Stimulated activated CD8-positive, alpha-beta memory T cell treated with anti-CD3 and anti-CD28 coated beads, Interleukin-15, amount 100 ng/mL, for 24 hours (primary cell): Measurements from ENCODE around the gene ADPRHL1.
"Not testable (repeated sequence)": the region's sequence is repeated elsewhere in the genome, so short reads cannot be mapped to it uniquely, and the experiment has no call there.

Experiments
- DNase-seq: peaks from one replicate; pipeline ENCODE4 v3.0.0-alpha.2; 2020; ENCODE audit warnings: low read depth

The ADPRHL1 gene

DNA sequence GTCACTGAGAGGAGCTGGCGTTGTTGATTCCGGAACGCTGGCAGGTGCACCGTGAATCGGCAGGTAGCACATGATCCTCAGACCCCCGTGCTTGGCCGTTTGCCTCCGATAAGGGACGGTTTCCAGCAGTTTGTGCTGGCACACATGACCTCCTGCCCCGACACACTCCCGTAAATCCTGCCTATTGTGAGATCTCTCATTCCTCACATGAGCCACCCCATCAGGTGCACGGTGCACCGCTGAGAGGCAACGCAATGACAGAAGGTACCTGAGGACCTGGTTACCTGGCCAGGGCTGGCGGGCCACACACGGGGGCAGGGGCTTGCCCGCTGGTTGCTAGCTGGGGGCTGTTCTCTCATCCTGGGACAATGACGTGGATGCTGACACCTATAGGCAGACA lies 2.1 kb upstream of the ADPRHL1 start:
- no peak for DNase-seq

DNA sequence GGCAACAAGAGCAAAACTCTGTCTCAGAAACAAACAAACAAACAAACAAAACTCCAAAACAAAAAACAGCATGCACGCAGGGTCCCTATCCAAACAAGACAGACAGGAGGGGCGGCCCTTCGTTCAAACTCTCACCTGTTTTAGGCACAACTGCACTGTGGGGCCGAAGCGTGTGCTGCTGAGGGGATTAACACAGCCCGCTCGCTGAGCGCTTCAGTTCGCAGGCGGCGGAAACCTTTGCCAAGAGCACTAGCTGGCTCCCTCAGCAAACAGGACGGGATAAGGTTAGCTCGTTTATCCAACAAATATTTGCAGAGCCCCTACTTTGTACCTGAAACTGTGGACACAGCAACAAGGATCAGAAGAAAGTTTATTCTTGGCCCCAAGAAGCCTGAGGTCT lies 1.6 kb upstream of the ADPRHL1 start:
- DNase-seq: no peak

- DNase-seq: no peak
These were observed 822 bp downstream of the ADPRHL1 start for GRCh38 chr13:113452466-113452865.

DNA sequence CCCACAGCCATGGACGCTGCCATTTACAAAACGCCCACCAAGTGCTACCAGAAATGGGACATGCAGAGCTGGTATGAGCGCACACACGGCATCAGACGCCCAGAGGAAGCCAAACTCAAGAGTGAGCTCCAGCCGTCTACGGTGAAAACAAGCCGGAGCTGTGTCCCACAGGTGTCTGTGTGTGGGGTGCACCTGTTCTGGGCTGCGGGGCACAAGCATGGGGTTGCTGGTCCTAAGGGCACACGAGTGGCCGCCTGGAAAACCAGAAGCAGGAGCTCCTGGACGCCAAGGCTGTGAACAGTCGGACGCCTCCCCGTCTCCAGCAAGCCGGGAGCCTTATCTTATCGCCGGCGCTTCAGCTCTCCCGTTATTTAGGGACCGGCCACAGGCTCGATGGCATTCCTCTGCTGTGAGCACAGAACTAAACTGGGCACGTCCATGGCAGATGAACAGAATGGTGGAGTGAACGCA lies 1.3 kb downstream of the ADPRHL1 start:
- DNase-seq: no peak

DNA sequence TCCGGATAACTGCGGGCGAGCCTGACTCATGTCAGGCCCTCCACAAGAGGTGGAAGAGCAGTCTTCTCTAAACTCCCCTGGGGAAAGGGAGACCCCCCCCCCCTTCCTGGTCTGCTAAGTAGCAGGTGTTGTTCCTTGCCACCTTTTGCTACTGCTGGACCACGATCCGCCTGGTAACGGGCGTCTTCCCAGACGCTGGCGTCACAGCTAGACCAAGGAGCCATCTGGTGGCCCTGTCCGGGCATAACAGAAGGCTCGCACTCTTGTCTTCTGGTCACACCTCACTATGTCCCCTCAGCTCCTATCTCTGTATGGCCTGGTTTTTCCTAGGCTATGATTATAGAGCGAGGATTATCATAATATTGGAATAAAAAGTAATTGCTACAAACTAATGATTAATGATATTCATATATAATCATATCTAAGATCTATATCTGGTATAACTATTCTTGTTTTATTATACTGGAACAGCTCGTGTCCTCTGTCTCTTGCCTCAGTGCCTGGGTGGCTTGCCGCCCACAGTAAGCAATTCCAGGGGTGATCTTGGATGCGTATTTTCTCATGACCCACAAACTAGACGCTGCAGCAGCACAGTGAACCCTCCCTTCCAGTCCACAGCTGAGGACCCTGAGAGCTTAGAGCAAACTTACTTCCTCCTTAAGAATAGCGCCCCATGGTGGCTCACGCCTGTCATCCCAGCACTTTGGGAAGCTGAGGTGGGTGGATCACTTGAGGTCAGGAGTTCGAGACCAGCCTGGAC lies 2.2 kb downstream of the ADPRHL1 start:
- not testable (repeated sequence) for DNase-seq

GRCh38 chr13:113450348-113450744 lies 2.9 kb downstream of the ADPRHL1 start:
- not testable (repeated sequence) for DNase-seq

DNA sequence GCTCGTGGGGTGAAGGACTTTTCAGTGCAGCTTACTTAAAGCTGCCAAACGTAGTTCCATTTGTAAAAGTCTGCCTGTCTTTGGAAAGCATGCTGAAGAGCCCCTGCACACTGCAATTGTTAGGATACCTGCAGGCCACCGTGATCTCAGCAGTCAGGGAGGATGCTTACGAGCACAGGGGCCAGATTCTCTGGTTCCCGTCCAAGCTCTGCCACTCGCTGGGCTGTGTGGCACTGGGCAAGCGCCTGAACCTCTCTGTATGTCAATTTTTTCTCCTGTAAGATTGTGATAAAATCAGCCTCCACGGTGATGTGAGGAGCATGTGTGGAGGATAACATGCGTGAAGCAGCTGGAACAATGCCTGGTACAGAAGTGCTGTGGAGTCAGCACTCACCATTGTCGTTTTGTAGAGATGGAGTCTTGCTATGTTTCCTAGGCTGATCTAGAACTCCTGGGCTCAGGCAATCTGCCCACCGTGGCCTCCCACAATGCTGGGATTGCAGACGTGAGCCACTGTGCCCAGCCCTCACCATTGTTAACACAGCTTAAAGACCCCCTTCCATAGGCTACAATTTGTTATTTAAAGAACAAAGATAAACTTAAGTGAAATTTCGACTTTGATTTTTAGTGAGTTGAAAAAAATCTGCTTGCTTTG lies 3.5 kb downstream of the ADPRHL1 start:
- DNase-seq: no peak

DNA sequence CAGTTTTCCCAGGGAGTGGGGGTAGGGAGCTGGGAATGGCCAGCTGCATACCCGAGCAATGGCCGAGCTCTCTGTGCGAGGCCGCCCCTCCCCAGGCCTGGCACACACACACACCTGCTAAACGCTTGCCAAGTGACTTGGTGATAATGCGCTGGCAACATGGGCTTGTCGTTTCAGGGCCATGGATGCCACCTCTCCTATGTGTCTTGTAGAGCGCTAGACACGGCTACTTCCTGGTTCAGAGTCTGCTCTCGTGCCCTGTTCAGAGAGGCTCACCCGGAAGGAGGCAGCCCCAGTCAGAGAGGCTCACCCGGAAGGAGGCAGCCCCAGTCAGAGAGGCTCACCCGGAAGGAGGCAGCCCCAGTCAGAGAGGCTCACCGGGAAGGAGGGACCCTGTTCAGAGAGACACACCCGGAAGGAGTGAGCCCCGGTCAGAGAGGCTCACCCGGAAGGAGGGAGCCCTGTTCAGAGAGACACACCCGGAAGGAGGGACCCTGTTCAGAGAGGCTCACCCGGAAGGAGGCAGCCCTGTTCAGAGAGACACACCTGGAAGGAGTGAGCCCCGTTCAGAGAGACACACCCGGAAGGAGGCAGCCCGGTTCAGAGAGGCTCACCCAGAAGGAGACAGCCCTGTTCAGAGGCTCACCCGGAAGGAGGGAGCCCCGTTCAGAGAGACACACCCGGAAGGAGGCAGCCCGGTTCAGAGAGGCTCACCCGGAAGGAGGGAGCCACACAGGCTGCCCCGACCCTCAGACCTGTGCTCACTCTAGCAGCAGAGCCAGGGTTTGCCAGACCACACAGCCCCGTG lies 4.2 kb downstream of the ADPRHL1 start:
- DNase-seq: no peak

DNA sequence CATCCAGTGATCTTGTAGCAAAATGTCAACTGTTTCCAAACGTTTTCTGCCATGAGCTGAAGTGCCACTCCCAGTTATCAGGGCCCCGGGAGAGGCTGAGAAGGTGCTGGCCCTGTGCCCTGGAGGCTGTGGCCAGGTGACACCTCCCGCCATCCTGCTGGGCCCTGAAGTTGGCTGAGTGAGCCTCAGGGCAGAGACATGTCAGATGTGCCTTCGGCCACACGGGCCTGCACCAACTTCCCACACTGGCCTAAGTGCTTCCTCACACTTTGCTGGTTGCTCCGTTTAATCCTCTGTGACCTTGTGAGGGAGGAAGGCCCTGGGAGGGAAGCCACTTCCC lies 4.8 kb downstream of the ADPRHL1 start:
- no peak for DNase-seq

DNA sequence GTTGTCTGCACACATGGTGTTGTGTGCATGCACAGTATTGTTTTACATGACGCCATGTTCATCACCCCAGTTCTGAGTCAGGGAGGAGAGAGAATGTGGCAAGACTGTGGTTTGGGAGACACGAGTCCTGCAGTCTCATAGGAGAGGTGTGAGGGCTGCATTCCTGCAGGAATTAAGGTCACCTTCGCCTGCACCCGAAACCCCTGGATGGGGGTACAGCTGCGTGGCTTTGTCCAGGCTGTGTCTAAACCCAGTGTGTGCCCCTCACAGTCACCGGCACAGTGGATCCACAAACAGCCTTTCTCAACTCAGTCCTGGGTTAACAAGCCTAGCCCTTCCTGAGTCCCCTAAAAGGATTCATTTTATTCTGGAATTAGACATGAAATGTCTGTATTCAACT lies 5.7 kb downstream of the ADPRHL1 start:
- DNase-seq: no peak

DNA sequence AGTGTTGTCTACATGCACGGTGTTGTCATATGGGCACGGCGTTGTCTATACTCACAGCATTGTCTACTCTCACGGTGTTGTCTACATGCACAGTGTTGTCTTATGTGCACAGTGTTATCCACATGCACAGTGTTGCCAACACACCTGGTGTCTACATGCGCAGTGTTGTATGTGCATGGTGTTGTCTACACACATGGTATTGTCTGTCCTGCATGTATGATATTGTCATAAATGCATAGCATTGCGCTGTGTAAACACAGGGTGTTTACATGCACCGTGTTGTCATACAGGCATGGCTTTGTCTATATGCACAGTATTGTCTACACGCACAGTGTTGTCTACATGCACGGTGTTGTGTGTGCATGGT lies 6.8 kb downstream of the ADPRHL1 start:
- no peak for DNase-seq

GRCh38 chr13:113445791-113446487 lies 7.3 kb downstream of the ADPRHL1 start:
- no peak for DNase-seq

DNA sequence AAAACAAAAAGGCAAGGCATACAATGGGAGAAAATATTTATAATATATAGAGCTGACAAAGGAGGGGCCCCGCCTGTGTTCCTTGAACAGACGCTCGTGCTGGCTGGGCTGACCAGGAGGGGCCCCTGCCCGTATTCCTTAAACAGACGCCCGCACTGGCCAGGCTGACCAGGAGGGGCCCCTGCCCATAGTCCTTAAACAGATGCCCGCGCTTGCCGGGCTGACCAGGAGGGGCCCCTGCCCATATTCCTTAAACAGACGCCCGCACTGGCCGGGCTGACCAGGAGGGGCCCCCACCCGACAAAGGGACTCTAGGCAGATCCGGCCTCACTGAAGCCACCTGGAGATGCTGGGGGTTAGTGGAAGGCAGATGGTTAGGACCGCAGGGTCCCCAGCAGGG lies 9.3 kb downstream of the ADPRHL1 start:
- DNase-seq: no peak

- no peak for DNase-seq
These were observed 10.3 kb downstream of the ADPRHL1 start for GRCh38 chr13:113442985-113443362.

DNA sequence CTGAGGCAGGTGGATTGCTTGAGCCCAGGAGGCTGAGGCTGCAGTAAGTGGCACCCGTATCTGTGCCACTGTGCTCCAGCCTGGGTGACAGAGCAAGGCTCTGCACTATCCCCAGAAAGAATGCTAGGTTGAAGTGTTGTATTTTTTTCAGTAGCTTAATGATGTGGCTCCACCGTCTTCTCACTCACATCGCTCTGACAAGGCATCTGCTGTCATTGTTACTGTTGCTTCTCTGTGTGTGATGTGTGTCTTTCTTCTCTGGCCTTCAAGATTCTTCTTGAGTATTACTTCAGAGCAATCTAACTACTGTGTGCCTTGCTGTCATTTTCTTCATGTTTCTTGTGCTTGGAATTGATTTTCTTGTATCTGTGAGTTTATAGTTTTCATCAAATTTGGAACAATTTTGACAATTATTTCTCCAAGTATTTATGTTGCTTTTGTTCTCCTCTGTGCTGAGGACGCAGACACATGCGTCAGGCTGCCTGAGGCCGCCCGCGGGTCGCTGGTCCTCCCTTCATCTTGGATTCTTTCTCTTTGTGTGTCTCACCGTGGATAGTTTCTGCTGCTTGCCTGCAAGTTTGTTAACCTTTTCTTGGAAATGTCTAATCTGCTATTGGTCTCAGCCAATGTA lies 10.8 kb downstream of the ADPRHL1 start:
- DNase-seq: no peak

DNA sequence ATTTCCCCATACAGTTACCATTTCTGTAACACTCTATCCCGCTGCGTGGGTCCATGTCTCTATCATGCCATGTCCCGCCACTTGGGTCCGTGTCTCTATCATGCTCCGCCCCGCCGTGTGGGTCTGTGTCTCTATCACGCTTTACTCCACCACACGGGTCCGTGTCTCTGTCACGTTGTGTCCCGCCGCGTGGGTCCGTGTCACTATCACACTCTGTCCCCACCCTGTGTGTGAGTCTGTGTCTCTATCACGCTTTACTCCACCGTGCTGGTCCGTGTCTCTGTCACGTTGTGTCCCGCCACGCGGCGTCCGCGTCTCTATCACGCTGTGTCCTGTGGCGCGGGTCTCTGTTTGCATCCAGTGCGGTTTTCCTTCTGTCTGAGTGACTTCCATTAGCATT lies 11.6 kb downstream of the ADPRHL1 start:
- no peak for DNase-seq

DNA sequence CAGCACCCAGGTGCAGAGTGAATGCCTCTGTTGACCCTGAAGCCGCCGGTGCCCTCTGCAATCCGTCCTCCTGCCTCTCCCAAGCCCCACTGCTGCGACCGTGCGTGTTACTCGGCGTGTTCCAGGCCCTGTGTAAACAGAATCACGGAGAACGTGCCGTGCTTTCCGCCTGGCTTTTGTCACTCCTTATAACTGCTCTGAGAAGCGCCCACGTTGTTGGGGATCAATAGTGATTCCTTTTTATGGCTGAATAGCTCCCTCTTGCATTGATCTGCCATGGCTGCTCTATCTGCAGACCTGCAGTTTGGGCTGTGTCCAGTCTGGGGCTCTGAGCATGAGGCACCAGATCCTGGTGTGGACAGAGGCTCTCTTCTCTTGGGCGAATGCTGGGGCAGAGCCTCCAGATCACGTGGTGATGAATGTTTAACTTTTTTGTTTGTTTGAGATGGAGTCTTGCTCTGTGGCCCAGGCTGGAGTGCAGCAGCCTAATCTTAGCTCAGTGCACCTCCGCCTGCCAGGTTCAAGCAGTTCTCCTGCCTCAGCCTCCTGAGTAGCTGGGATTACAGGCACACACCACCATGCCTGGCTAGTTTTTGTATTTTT lies 15.8 kb downstream of the ADPRHL1 start:
- no peak for DNase-seq

GRCh38 chr13:113436866-113437265 lies 16.4 kb downstream of the ADPRHL1 start:
- DNase-seq: not testable (repeated sequence)

DNA sequence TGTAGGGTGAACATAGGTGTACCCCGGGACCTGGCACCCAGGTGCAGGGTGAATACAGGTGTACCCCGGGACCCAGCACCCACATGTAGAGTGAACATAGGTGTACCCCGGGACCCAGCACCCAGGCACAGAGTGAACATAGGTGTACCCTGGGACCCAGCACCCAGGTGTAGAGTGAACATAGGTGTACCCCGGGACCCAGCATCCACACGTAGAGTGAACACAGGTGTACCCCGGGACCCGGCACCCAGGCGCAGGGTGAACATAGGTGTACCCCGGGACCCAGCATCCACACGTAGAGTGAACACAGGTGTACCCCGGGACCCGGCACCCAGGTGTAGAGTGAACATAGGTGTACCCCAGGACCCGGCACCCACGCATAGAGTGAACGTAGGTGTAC lies 17.4 kb downstream of the ADPRHL1 start:
- DNase-seq: not testable (repeated sequence)

GRCh38 chr13:113433391-113433916 lies 19.8 kb downstream of the ADPRHL1 start:
- DNase-seq: no peak
